Left lung (tissue), 10 donors: ENCODE results near the gene UNC79. TPM values are rescaled to one million over a fixed set of nuclear protein-coding genes. Genes with fewer than 3 reads are reported as not detected.
"Not testable (repeated sequence)": the region's sequence is repeated elsewhere in the genome, so short reads cannot be mapped to it uniquely, and the experiment has no call there.

ENCODE experiments used
- ATAC-seq: fragments of 200-7000 bp; cut with Tn5 transposase; one replicate; pipeline ENCODE4 v1.9.1; 2020; ENCODE audit warnings: moderate library complexity
- DNase-seq, 4 donors: peaks; one replicate each; pipeline ENCODE4 v3.0.0-alpha.2; 2013 to 2020
- H3K27ac ChIP-seq, 2 donors: fragments of 200-600 bp; sonication (generic) in 1 of 2; one replicate each; pipeline versions ENCODE4 v1.5.0 to v1.8.0; 2020 to 2021
- H3K27me3 ChIP-seq, 2 donors: fragments of 200-600 bp; sonication (generic) in 1 of 2; one replicate each; pipeline versions ENCODE4 v1.5.0 to v1.8.0; 2020 to 2021
- H3K36me3 ChIP-seq, 2 donors: fragments of 200-600 bp; sonication (generic) in 1 of 2; one replicate each; pipeline versions ENCODE4 v1.5.0 to v1.8.0; 2020 to 2021
- H3K4me1 ChIP-seq, 2 donors: fragments of 200-600 bp; one replicate each; pipeline ENCODE4 v1.8.0; 2021
- H3K4me3 ChIP-seq, 2 donors: fragments of 200-600 bp; sonication (generic) in 1 of 2; one replicate each; pipeline versions ENCODE4 v1.5.0 to v1.8.0; 2020 to 2021; ENCODE audit warnings: mild to moderate bottlenecking in 1 of 2
- H3K9me3 ChIP-seq, 2 donors: fragments of 200-600 bp; sonication (generic) in 1 of 2; one replicate each; pipeline versions ENCODE4 v1.5.0 to v1.8.0; 2020 to 2021
- intact Hi-C, 2 donors: fragments of 100-400 bp; cut with DNase I; formaldehyde crosslinking; loops; one replicate each; pipeline versions ENCODE4 v1.11.2 to v1.14.2; 2022
- polyA plus RNA-seq, 6 donors: library from polyadenylated mRNA; unstranded; fragments of 120-200 nt; gene quantifications; one replicate each; pipeline ENCODE4 v1.2.1, GENCODE V29; 2013; ENCODE audit not compliant: insufficient read length in 6 of 6
- total RNA-seq, 2 donors: library from RNA; stranded (reverse); fragmentation: NEBNext Ultra II Directional; extraction: Animal tissue kit (Norgen Biotek cat#: 25700); gene quantifications; one replicate each; pipeline ENCODE4 v1.2.1, GENCODE V29; 2021
- TF ChIP-seq, protein P1 (sequence below), 2 donors: fragments of 200-600 bp; sonication (generic) in 1 of 2; IDR thresholded peaks; one replicate each; pipeline versions ENCODE4 v1.5.0 to v1.8.0; 2021; ENCODE audit warnings: antibody characterized with exemption in 2 of 2
- donor health status: DM: no; HTN: yes; CAD: no.
- donor health status: DM: no; HTN: no; CAD: no.

The UNC79 gene
- total and polyA plus RNA-seq, 8 donors: 0.13 to 0.65 (median 0.46) TPM

DNA sequence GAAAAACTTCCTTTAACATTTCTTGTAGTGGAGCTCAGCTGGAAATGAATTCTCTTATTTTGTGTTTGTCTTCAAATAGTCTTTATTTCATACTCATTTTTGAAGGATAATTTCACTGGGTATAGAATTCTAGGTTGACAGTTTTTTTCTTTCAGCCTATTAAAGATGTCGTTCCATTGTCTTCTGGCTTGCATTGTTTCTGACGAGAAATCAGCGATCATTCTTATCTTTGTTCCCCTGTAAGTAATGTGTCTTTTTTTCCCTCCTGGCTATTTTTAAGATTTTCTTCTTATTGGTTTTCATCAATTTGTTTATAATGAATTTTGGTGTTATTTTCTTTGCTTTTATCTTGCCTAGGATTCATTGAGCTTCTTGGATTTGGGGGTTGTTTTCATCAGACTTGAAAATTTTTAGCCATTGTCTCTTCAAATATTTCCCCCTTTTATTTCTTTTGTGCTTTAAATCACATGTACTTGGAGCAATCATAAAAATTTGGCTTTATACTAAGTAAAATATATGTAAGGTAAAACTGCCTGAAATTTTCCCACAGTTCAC is 89.4 kb downstream of the UNC79 start:
- no peaks in the 10 kb centered on the region for H3K27me3 ChIP-seq
- no peak overlapping the region for H3K27ac ChIP-seq
- TF ChIP-seq, protein P1, sequence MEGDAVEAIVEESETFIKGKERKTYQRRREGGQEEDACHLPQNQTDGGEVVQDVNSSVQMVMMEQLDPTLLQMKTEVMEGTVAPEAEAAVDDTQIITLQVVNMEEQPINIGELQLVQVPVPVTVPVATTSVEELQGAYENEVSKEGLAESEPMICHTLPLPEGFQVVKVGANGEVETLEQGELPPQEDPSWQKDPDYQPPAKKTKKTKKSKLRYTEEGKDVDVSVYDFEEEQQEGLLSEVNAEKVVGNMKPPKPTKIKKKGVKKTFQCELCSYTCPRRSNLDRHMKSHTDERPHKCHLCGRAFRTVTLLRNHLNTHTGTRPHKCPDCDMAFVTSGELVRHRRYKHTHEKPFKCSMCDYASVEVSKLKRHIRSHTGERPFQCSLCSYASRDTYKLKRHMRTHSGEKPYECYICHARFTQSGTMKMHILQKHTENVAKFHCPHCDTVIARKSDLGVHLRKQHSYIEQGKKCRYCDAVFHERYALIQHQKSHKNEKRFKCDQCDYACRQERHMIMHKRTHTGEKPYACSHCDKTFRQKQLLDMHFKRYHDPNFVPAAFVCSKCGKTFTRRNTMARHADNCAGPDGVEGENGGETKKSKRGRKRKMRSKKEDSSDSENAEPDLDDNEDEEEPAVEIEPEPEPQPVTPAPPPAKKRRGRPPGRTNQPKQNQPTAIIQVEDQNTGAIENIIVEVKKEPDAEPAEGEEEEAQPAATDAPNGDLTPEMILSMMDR (IDR thresholded peaks at IDR 0.05): no peak
- peaks cover 0 to 37% of the 10 kb centered on the region in 2 donors for H3K9me3 ChIP-seq
- H3K4me3 ChIP-seq: no peak overlapping the region
- intact Hi-C loops: no loop called here
- ATAC-seq: no peak
- no peak for DNase-seq
- H3K4me1 ChIP-seq: no peaks in the 10 kb centered on the region
- H3K36me3 ChIP-seq: no peaks in the 10 kb centered on the region

DNA sequence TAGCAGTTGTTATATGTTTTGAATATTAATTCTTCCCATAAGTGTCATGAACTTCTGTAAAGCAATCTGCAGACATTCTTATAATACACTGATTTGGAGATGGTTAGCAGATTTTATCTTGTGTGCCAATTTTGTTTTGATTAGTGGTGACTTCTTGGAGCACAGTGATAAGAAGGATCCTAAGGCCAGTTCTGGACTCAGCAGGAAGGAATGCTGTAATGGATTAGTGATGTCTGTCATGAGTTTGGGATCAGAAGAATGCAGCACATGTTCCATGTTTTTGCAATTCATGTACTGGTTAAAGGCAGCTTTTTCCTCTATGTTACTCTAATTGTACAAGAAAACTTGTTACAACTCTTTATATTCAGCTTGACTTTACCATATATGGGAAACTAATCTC is 91.5 kb downstream of the UNC79 start:
- no peak for ATAC-seq

GRCh38 chr14:93525216-93525615 is 94.5 kb downstream of the UNC79 start:
- H3K4me3 ChIP-seq, DNase-seq, H3K27me3 ChIP-seq, ATAC-seq, H3K4me1 ChIP-seq, intact Hi-C loops, H3K27ac ChIP-seq, H3K36me3 ChIP-seq: not testable (repeated sequence)
- H3K9me3 ChIP-seq: peaks cover 0 to 15% of the 10 kb centered on the region in 2 donors

More for the DNA sequence above, 91.5 kb downstream of the UNC79 start:
- intact Hi-C loops: no loop called here
- H3K36me3 ChIP-seq: no peaks in the 10 kb centered on the region
- H3K27ac ChIP-seq: no peak overlapping the region
- H3K27me3 ChIP-seq: no peaks in the 10 kb centered on the region
- H3K4me1 ChIP-seq: no peaks in the 10 kb centered on the region
- peaks cover 0 to 35% of the 10 kb centered on the region in 2 donors for H3K9me3 ChIP-seq
- no peak overlapping the region for H3K4me3 ChIP-seq
- no peak for DNase-seq
- TF ChIP-seq, protein P1 (IDR thresholded peaks at IDR 0.05): no peak

DNA sequence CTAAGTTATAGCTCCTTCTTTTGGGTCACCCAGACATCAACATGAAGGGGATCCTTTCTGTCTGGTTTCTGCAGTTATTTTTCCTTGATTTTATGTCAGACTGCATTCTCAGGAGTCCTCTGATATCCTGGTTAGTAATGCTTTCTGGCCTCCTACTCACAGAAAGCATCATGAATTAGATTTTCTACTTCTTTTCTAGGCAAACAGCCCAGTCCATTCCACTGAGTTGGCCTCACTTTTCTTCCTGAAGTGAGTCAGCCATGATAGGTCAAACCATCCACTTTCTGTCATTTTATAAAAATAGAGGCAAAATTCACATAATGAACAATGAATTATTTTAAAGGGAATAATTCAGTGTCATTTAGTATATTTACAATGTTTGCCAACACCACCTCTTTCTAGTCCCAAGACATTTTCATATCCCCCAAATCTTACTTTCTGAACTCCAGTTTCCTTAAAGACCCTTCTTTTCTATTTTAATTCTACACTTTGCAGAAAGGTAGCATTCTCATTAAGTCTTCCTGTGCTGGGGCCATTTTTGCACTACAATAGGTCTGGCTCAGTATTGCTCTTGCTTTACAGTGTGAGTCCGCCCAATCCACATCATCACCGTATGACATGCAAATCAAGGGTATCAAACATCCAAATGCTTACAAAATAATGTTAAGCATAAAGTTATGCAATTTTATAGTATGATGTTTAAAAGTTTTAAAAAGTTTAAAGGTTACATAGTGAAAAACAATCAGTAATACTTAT is 95.1 kb downstream of the UNC79 start:
- Histone ChIP-seq H3K4me3 (no peak overlapping the region), H3K27ac (no peak overlapping the region), H3K27me3 (no peaks in the 10 kb centered on the region), H3K9me3 (peaks cover 0 to 8% of the 10 kb centered on the region in 2 donors), H3K36me3 (no peaks in the 10 kb centered on the region), H3K4me1 (no peaks in the 10 kb centered on the region)
- no peak for ATAC-seq
- intact Hi-C loops: no loop called here
- TF ChIP-seq, protein P1 (IDR thresholded peaks at IDR 0.05): no peak
- no peak for DNase-seq

DNA sequence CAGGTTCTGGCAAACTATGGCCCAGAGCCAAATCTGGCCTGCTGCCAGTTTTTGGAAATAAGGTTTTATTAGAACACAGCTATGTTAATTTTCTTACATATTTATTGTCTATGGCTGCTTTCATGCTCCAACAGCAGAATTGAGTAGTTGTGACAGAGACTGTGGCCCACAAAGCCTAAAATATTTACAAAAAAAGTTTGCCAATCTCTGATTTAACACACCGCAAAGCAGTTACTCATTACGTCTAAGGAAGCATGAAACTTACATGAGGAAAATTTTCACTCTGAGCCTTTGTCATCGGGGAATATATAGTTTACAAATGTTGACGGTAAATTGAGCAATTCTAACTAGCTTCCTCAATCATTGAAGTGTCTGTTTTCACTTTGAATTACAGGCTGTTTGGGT is 96.5 kb downstream of the UNC79 start:
- Histone ChIP-seq H3K4me1 (no peaks in the 10 kb centered on the region), H3K27ac (no peak overlapping the region), H3K27me3 (no peaks in the 10 kb centered on the region), H3K36me3 (no peaks in the 10 kb centered on the region), H3K4me3 (no peak overlapping the region), H3K9me3 (no peaks in the 10 kb centered on the region)
- no peak for ATAC-seq
- no peak for DNase-seq
- TF ChIP-seq, protein P1 (IDR thresholded peaks at IDR 0.05): no peak
- intact Hi-C loops: no loop called here
